Measurements from ENCODE around the gene CCDC88B. TPM values are rescaled to one million over a fixed set of nuclear protein-coding genes. Genes with fewer than 3 reads are reported as not detected.
"Not testable (repeated sequence)": the region's sequence is repeated elsewhere in the genome, so short reads cannot be mapped to it uniquely, and the experiment has no call there.

Gene CCDC88B
- polyA plus RNA-seq, 4 donors = 2.1 to 3.2 (median 2.9) TPM

GRCh38 chr11:64305075-64305690 lies 34.8 kb upstream of the CCDC88B start, which contains the start of gene ESRRA:
ESRRA (plus strand) TSS chr11:64305524; CDS start chr11:64307180, 1,656 bp downstream.
- peak; percentile 95 to 97 (median 96) for DNase-seq (ENCODE audit: low read depth in 4 of 4, low spot score in 3 of 4)

GRCh38 chr11:64305691-64306562 lies 34.1 kb upstream of the CCDC88B start:
- DNase-seq (ENCODE audit: low read depth in 4 of 4, low spot score in 3 of 4) = no peak

- DNase-seq (ENCODE audit: low read depth in 4 of 4, low spot score in 3 of 4) = no peak
These were observed 33.5 kb upstream of the CCDC88B start for GRCh38 chr11:64306563-64306875.

GRCh38 chr11:64306876-64307622 lies 33.0 kb upstream of the CCDC88B start:
- DNase-seq (ENCODE audit: low read depth in 4 of 4, low spot score in 3 of 4) = no peak

- not testable (repeated sequence) for DNase-seq (ENCODE audit: low read depth in 4 of 4, low spot score in 3 of 4)
These were observed 32.2 kb upstream of the CCDC88B start for GRCh38 chr11:64307795-64308194.

GRCh38 chr11:64312947-64313346 lies 27.1 kb upstream of the CCDC88B start:
- DNase-seq (ENCODE audit: low read depth in 4 of 4, low spot score in 3 of 4) = no peak

GRCh38 chr11:64313491-64314145 lies 26.4 kb upstream of the CCDC88B start:
- no peak for DNase-seq (ENCODE audit: low read depth in 4 of 4, low spot score in 3 of 4)

- DNase-seq (ENCODE audit: low read depth in 4 of 4, low spot score in 3 of 4) = no peak
These were observed 25.7 kb upstream of the CCDC88B start for GRCh38 chr11:64314146-64314804.

GRCh38 chr11:64314805-64315561 lies 25.0 kb upstream of the CCDC88B start:
- DNase-seq (ENCODE audit: low read depth in 4 of 4, low spot score in 3 of 4) = no peak

- not testable (repeated sequence) for DNase-seq (ENCODE audit: low read depth in 4 of 4, low spot score in 3 of 4)
These were observed 24.1 kb upstream of the CCDC88B start for GRCh38 chr11:64315667-64316526.

GRCh38 chr11:64316672-64317324 lies 23.2 kb upstream of the CCDC88B start:
- no peak for DNase-seq (ENCODE audit: low read depth in 4 of 4, low spot score in 3 of 4)

GRCh38 chr11:64317325-64317960 lies 22.6 kb upstream of the CCDC88B start, which contains the start of gene TRMT112:
TRMT112 (minus strand) TSS chr11:64317559; CDS start chr11:64317526, 33 bp downstream.
- peak; percentile 86 to 96 (median 93) for DNase-seq (ENCODE audit: low read depth in 4 of 4, low spot score in 3 of 4)

GRCh38 chr11:64317961-64318765 lies 21.8 kb upstream of the CCDC88B start, which contains the start of gene PRDX5:
PRDX5 (plus strand) TSS chr11:64318121; CDS start chr11:64318216, 95 bp downstream.
- peak; percentile 88 to 93 (median 90) for DNase-seq (ENCODE audit: low read depth in 4 of 4, low spot score in 3 of 4)

- DNase-seq (ENCODE audit: low read depth in 4 of 4, low spot score in 3 of 4) = no peak
These were observed 20.9 kb upstream of the CCDC88B start for GRCh38 chr11:64318766-64319761.

GRCh38 chr11:64320556-64320955 lies 19.4 kb upstream of the CCDC88B start:
- no peak for DNase-seq (ENCODE audit: low read depth in 4 of 4, low spot score in 3 of 4)

All from right renal pelvis (tissue), 4 donors.